Activated CD4-positive, alpha-beta T cell treated with anti-CD3 and anti-CD28 coated beads, Interleukin-2, amount 10 ng/mL, durations not matched to agents 24 days and 14 days (primary cell): ENCODE results near the gene GOLGA8N. TPM values are rescaled to one million over a fixed set of nuclear protein-coding genes. Genes with fewer than 3 reads are reported as not detected.

Experiments
- DNase-seq: peaks from one replicate; pipeline ENCODE4 v3.0.0; 2022
- H3K27ac Mint-ChIP-seq: one replicate; pipeline ENCODE4 v1.8.0; 2022; ENCODE audit warnings: mild to moderate bottlenecking, mixed read lengths
- H3K27me3 Mint-ChIP-seq: one replicate; pipeline ENCODE4 v1.8.0; 2022; ENCODE audit warnings: mixed read lengths
- H3K36me3 Mint-ChIP-seq: one replicate; pipeline ENCODE4 v1.8.0; 2022; ENCODE audit warnings: low read depth, mild to moderate bottlenecking, mixed read lengths
- H3K4me1 Mint-ChIP-seq: one replicate; pipeline ENCODE4 v1.8.0; 2021; ENCODE audit warnings: mixed read lengths
- H3K4me3 Mint-ChIP-seq: one replicate; pipeline ENCODE4 v1.8.0; 2022; ENCODE audit warnings: mild to moderate bottlenecking, moderate library complexity, mixed read lengths
- H3K9me3 Mint-ChIP-seq: one replicate; pipeline ENCODE4 v1.8.0; 2021; ENCODE audit warnings: mixed read lengths
- intact Hi-C: fragments of 100-400 bp; cut with micrococcal nuclease; formaldehyde crosslinking; loops from one replicate; pipeline ENCODE4 v1.15.1; 2023
- total RNA-seq: library from RNA; stranded (reverse); gene quantifications from 2 replicates; pipeline ENCODE4 v1.2.3, GENCODE V29; 2022

The GOLGA8N gene
- total RNA-seq, 1 donor from 2014 or later: 4.5 TPM

DNA sequence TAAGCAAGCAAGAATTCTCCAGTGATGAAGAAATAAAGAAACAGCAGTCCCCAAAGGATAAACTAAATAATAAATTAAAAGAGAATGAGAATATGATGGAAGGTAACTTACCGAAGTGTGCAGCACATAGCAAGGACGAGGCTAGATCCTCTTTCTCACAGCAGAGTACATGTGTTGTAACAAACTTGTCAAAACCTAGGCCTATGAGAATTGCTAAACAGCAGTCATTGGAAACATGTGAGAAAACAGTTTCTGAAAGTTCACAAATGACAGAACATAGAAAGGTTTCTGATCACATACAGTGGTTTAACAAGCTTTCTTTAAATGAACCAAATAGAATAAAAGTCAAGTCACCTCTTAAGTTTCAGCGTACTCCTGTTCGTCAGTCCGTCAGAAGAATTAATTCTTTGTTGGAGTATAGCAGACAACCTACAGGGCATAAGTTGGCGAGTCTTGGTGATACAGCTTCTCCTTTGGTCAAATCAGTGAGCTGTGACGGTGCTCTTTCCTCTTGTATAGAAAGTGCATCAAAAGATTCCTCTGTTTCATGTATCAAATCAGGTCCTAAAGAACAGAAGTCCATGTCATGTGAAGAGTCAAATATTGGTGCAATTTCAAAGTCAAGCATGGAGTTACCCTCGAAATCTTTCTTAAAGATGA, 43.8 kb downstream of the GOLGA8N start:
- peak; percentile 35 for DNase-seq
- no peak overlapping the region for H3K4me3 Mint-ChIP-seq
- peaks cover 50% of the 10 kb centered on the region for H3K36me3 Mint-ChIP-seq
- no peaks in the 10 kb centered on the region for H3K27me3 Mint-ChIP-seq
- intact Hi-C loops: no loop called here
- H3K9me3 Mint-ChIP-seq: no peaks in the 10 kb centered on the region
- peaks cover 4% of the 10 kb centered on the region for H3K4me1 Mint-ChIP-seq
- H3K27ac Mint-ChIP-seq: no peak overlapping the region

DNA sequence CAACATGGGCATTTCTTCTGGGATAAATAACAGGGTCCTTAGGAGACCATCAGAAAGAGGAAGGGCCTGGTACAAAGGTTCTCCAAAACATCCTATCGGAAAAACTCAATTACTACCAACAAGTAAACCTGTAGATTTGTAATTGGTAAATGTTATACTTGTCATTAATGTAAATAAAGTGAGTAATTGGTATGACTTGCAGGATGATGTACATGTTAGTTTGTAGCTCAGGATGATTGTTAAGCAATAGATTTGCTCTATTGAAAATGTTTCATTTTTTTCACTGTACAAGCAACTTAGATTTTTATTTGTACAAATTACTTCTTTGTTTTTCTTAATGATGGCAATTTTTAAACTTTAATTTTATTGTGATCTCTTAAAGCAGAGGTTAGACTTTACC, 44.4 kb downstream of the GOLGA8N start:
- Mint-ChIP-seq H3K9me3 (no peaks in the 10 kb centered on the region), H3K4me1 (peaks cover 4% of the 10 kb centered on the region), H3K27me3 (no peaks in the 10 kb centered on the region), H3K27ac (no peak overlapping the region), H3K4me3 (no peak overlapping the region), H3K36me3 (peaks cover 50% of the 10 kb centered on the region)
- intact Hi-C loops: no loop called here
- no peak for DNase-seq

DNA sequence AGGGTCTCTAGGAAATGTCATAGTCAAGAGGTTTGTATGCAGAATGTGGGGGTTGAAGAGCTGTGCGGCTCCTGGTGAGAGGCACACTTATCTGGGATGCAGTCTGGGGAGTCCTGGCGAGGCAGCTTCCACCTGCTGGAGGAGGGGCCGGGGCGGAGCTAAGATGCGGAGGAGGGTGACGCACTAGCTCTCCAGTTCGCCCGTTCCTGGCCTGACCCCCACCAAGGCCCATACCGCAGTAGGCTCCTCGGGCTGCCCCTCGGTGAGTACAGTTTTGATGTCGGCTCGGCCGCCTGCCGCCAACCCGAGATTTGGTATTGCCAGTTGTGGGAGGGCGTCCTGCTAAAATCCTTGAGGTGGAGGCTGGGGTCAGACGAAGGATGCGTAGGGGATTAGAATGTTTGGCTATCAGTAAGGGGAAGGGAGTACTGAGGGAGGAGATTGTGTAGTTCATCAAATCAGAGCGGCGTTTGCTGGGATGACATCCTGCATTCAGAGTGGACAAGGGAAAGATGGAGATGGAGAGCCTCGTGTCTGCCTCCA, 48.3 kb downstream of the GOLGA8N start, which contains the start of gene SCG5:
SCG5 (plus strand) TSS at position 194 of the 543 bp plus-strand sequence. CDS start 1,883 bp downstream, outside the sequence.
- DNase-seq: peak; percentile 54
- intact Hi-C loops: no loop called here
- Mint-ChIP-seq H3K27me3 (no peaks in the 10 kb centered on the region), H3K4me3 (no peak within 1 kb of the TSS), H3K9me3 (no peaks in the 10 kb centered on the region), H3K4me1 (peaks cover 3% of the 10 kb centered on the region), H3K36me3 (peaks cover 28% of the 10 kb centered on the region), H3K27ac (no peak within 1 kb of the TSS)

DNA sequence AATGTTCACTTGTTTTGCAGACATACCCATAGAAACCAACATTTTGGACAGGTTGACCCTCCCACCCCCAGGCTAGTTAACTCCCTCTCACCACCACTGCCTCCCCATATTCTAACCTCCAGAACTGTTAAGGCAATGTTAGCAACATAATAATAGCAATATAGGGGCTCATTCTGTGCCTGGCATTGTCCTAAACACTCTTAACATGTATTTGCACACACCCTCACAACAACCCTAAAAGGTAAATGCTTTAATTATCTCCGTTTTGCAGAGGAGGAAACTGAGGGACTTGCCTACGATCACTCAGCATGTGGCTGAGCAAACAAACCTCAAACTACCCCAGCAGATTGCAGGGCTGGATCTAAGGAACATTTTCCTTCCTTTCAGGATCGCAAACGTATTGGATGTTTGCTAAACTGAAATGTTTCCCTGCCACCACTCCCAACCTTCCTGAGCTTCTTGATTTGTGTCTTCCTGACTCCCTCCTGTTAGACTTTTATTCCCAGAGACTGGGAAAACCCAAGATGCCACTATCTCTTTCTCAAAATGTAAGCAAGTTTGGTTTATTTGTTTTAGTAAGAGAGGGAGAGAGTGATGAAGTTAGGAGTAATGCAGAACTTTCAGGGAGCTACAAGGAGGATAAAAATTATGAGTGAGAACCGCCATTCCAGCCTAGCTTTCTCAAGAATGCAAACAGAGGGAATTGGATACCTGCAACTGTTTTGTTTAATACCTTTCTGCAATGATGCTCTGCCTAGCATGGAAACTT, 49.6 kb downstream of the GOLGA8N start:
- H3K4me3 Mint-ChIP-seq: no peak overlapping the region
- H3K9me3 Mint-ChIP-seq: no peaks in the 10 kb centered on the region
- no peak overlapping the region for H3K27ac Mint-ChIP-seq
- H3K36me3 Mint-ChIP-seq: peaks cover 22% of the 10 kb centered on the region
- no peaks in the 10 kb centered on the region for H3K27me3 Mint-ChIP-seq
- DNase-seq: peak; percentile 36
- intact Hi-C loops: no loop called here
- H3K4me1 Mint-ChIP-seq: peaks cover 3% of the 10 kb centered on the region

DNA sequence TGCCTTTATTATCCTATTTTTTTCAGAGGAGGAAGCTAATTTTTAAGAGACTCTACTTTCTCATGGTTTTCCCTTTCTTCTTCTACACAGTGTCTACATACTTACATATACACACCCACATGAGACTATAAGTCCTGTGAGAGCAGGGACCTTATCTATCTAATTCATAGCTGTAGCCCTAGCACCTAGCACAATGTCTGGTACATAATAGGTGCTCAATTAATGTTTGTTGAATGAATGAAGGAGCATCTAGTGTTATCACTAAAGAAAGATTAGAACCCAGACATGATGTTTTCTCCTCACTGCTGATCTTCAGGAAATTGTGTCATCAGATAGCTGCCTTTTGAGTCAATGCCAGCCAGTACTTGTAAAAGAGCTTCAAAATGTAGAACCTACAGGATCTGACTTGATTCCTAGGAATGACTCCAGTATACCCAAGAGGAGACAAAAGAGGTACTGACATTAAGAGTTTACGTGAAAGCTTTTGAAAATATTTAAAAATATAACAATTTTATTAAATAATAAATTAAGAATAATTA, 50.7 kb downstream of the GOLGA8N start:
- Mint-ChIP-seq H3K9me3 (no peaks in the 10 kb centered on the region), H3K27ac (no peak overlapping the region), H3K27me3 (no peaks in the 10 kb centered on the region), H3K4me3 (no peak overlapping the region), H3K4me1 (peaks cover 3% of the 10 kb centered on the region), H3K36me3 (peaks cover 28% of the 10 kb centered on the region)
- DNase-seq: peak; percentile 23
- intact Hi-C loops: no loop called here

DNA sequence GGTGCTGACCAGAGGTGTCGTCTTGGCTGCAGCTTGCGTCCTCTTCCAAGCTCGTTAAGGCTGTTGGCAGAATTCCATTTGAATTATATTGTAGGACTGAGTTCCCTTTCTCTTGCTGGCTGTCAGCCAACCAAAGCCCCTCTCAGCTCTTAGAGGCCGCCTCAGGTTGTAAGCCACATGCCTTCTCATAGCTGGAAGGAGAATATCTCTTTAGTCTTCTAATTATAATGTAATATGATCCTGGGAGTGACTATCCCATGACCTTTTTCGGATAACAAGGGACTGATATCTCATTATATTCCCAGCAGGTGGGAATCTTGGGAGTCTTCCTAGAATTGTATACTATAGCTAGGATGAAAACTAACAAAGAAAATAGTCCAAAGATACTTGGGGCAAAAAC, 53.0 kb downstream of the GOLGA8N start:
- no peaks in the 10 kb centered on the region for H3K27me3 Mint-ChIP-seq
- peaks cover 26% of the 10 kb centered on the region for H3K36me3 Mint-ChIP-seq

DNA sequence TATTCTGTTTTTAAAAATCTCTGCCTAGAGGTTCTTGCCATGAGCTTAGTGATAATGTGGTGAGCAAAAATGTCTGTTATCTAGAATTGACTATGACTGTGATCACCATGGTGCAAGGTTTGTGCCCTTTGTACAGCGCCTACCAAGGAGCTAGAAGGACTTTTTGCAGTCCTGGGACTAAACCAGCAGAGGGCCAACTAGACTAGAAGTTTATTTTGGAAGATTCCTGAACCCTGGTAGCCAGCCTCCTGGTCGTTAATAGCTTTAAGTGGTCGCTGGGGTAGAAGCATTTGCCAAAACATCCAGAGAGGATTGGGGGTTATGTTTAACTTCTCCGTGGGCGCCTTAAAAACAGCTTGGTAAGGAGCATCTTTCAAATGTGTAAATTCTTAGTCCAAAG, 56.1 kb downstream of the GOLGA8N start:
- Mint-ChIP-seq H3K36me3 (peaks cover 37% of the 10 kb centered on the region), H3K9me3 (no peaks in the 10 kb centered on the region), H3K4me1 (peaks cover 6% of the 10 kb centered on the region), H3K4me3 (no peak overlapping the region), H3K27ac (no peak overlapping the region), H3K27me3 (no peaks in the 10 kb centered on the region)
- DNase-seq: no peak
- intact Hi-C loops: no loop called here

More for the DNA sequence above, 53.0 kb downstream of the GOLGA8N start:
- Mint-ChIP-seq H3K27ac (no peak overlapping the region), H3K9me3 (no peaks in the 10 kb centered on the region), H3K4me1 (peaks cover 2% of the 10 kb centered on the region), H3K4me3 (no peak overlapping the region)
- intact Hi-C loops: no loop called here
- DNase-seq: no peak

DNA sequence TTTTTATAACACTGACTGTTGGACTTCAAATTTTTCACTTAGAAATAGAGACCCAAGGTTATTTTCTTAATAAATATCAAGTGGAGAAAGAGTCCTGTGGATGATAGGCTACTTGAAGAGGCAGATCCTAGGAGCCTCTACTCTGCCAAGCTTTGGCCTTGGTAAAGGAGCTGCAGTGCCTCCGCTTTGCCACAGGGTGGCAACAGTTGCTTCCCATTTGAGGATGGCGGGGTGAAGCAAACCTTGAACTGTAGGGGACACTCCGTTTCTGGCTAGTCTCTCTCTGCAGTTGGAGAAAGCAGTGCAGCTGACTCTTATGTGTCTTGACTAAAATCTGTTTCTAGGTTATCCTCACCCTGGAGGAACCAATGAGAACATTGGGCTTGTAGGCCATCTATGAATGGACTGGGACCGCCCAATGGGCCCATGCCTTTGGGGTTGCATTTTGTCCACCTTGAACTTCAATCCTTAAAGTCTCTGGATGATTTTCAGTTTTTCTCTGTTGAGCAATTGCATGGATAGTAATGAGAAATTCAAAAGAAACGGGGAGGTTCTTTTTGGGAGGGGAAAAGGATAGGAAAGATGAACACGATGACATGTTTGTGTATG, 58.1 kb downstream of the GOLGA8N start:
- H3K27me3 Mint-ChIP-seq: no peaks in the 10 kb centered on the region
- peaks cover 12% of the 10 kb centered on the region for H3K4me1 Mint-ChIP-seq
- intact Hi-C loops: no loop called here
- peak; percentile 88 for DNase-seq
- H3K4me3 Mint-ChIP-seq: no peak overlapping the region
- H3K9me3 Mint-ChIP-seq: no peaks in the 10 kb centered on the region
- peaks cover 34% of the 10 kb centered on the region for H3K36me3 Mint-ChIP-seq
- peak overlapping the region; percentile 13 for H3K27ac Mint-ChIP-seq

DNA sequence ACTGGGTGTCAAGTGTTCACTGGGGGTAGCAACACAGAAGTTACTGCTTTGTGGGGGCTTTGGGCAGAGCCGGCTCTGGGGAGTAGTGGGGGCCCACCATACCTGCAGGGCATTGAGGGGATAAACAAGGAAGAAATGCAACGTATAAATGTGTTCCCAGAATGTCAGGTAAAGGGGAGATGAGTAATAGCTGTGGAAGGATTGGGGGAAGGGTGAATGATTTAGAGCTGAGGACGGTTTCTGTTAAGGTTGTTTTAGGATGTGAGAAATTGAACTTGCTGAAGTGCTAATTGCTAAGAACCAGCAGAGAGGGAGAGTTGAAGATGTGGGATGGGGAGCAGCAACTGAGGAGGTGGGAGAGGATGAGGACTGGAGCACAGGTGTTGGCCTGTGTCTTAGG, 58.9 kb downstream of the GOLGA8N start:
- no peak overlapping the region for H3K4me3 Mint-ChIP-seq
- no peak for DNase-seq
- H3K27me3 Mint-ChIP-seq: no peaks in the 10 kb centered on the region
- intact Hi-C loops: no loop called here
- no peak overlapping the region for H3K27ac Mint-ChIP-seq
- peaks cover 34% of the 10 kb centered on the region for H3K36me3 Mint-ChIP-seq
- no peaks in the 10 kb centered on the region for H3K9me3 Mint-ChIP-seq
- H3K4me1 Mint-ChIP-seq: peaks cover 18% of the 10 kb centered on the region

DNA sequence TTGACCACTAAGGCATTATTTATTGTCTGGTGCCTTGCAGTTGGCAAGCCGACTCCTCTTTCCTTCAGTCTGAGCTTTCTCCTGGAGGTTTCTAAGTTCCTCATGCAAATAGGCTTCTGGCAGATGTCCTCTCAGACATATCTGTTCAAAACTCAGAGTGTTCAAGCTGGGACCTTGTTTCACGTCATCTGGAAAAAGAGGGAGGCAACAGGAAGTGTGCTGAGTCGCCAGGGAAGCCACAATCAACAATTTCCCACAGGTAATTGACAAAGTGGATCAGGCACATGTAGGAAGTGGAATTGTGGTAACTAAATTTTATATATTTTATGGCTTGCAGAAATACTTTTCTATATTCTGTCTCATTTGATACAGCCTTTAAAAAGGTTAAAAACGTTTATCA, 62.8 kb downstream of the GOLGA8N start:
- H3K27ac Mint-ChIP-seq: no peak overlapping the region
- intact Hi-C loops: no loop called here
- peaks cover 24% of the 10 kb centered on the region for H3K4me1 Mint-ChIP-seq
- H3K9me3 Mint-ChIP-seq: no peaks in the 10 kb centered on the region
- H3K36me3 Mint-ChIP-seq: peaks cover 21% of the 10 kb centered on the region
- DNase-seq: no peak
- no peak overlapping the region for H3K4me3 Mint-ChIP-seq
- H3K27me3 Mint-ChIP-seq: no peaks in the 10 kb centered on the region

DNA sequence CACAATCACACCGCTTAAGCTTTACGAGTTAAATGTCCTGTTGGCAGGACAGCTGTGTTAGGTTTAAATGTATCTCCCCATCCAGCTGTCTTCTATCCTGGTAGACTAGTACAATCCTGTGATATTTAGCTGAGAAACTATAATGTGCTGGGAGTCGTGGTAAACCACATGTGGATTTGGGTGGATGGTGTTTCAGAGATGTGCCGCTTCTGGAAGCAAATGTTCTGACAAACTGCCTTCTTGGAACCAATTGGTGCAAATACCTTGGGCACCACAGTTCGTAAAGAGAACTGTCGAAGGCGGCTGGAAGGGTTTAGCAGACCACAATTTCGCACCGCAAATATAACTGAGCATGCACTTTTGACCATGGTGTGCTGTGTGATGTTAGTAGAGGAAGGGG, 63.2 kb downstream of the GOLGA8N start:
- Mint-ChIP-seq H3K27me3 (no peaks in the 10 kb centered on the region), H3K4me1 (peaks cover 23% of the 10 kb centered on the region), H3K27ac (no peak overlapping the region), H3K36me3 (peaks cover 21% of the 10 kb centered on the region), H3K9me3 (no peaks in the 10 kb centered on the region), H3K4me3 (no peak overlapping the region)
- DNase-seq: no peak
- intact Hi-C loops: no loop called here
